Liver (tissue), 9 donors: ENCODE results near the gene CTSS. TPM values are rescaled to one million over a fixed set of nuclear protein-coding genes. Genes with fewer than 3 reads are reported as not detected.
A peak's percentile ranks its signal among the peaks of the same experiment; 100 is the strongest.

Experiments used
- DNase-seq: peaks from one replicate; pipeline ENCODE4 v3.0.0-alpha.2; 2017; ENCODE audit warnings: low spot score
- H3K27ac ChIP-seq, 2 donors: one replicate each; pipeline ENCODE4 v1.7.0; 2013; ENCODE audit warnings: inconsistent platforms in 2 of 2, low read length in 2 of 2, control low read depth in 1 of 2, low read depth in 1 of 2, mild to moderate bottlenecking in 1 of 2
- H3K27me3 ChIP-seq, 4 donors: one replicate each; pipeline versions ENCODE4 v1.6.1 to v1.7.0; 2013; ENCODE audit warnings: low read length in 3 of 4, inconsistent platforms in 1 of 4, mild to moderate bottlenecking in 1 of 4, moderate library complexity in 1 of 4; ENCODE audit not compliant: control insufficient read depth in 4 of 4, insufficient read depth in 4 of 4
- H3K36me3 ChIP-seq, 4 donors: one replicate each; pipeline versions ENCODE4 v1.6.1 to v1.7.0; 2013; ENCODE audit warnings: low read length in 3 of 4, mild to moderate bottlenecking in 3 of 4, low read depth in 1 of 4, moderate library complexity in 1 of 4; ENCODE audit not compliant: control insufficient read depth in 4 of 4, insufficient read depth in 3 of 4
- H3K4me1 ChIP-seq, 4 donors: one replicate each; pipeline versions ENCODE4 v1.6.1 to v1.7.0; 2013; ENCODE audit warnings: low read length in 3 of 4, mild to moderate bottlenecking in 3 of 4, moderate library complexity in 1 of 4; ENCODE audit not compliant: control insufficient read depth in 4 of 4, insufficient read depth in 4 of 4
- H3K4me3 ChIP-seq, 3 donors: one replicate each; pipeline versions ENCODE4 v1.6.1 to v1.7.0; 2013; ENCODE audit warnings: low read length in 3 of 3, control low read depth in 1 of 3, low read depth in 1 of 3, mild to moderate bottlenecking in 1 of 3
- H3K9ac ChIP-seq, 2 donors: one replicate each; pipeline ENCODE4 v1.7.0; 2013; ENCODE audit warnings: low read length in 2 of 2, mild to moderate bottlenecking in 2 of 2, moderate library complexity in 2 of 2, control low read depth in 1 of 2, low read depth in 1 of 2
- H3K9me3 ChIP-seq, 4 donors: one replicate each; pipeline versions ENCODE4 v1.6.1 to v1.7.0; 2013; ENCODE audit warnings: low read length in 3 of 4; ENCODE audit not compliant: control insufficient read depth in 4 of 4
- ATF3 ChIP-seq: IDR thresholded peaks from 2 replicates; pipeline ENCODE4 v1.6.1; 2016; ENCODE audit warnings: antibody characterized with exemption
- CTCF ChIP-seq: fragments of 150-350 bp; IDR thresholded peaks from 2 replicates; pipeline ENCODE4 v1.5.1; 2017; ENCODE audit warnings: improper control_type of control experiment, low read depth, low read length; ENCODE audit not compliant: missing input control
- FOXA1 ChIP-seq: IDR thresholded peaks from 2 replicates; pipeline ENCODE4 v1.6.1; 2016; ENCODE audit warnings: antibody characterized with exemption
- FOXA2 ChIP-seq: IDR thresholded peaks from 2 replicates; pipeline ENCODE4 v1.6.1; 2016; ENCODE audit warnings: antibody characterized with exemption
- GABPA ChIP-seq, 2 donors: IDR thresholded peaks in 1 of 2; conservative IDR thresholded peaks in 1 of 2; 2 replicates each; pipeline ENCODE4 v1.6.1; 2016; ENCODE audit warnings: antibody characterized with exemption in 2 of 2, mild to moderate bottlenecking in 1 of 2, moderate library complexity in 1 of 2
- HNF4A ChIP-seq, 2 donors: conservative IDR thresholded peaks; 2 replicates each; pipeline ENCODE4 v1.6.1; 2016; ENCODE audit warnings: antibody characterized with exemption in 2 of 2, mild to moderate bottlenecking in 2 of 2
- HNF4G ChIP-seq: IDR thresholded peaks from 2 replicates; pipeline ENCODE4 v1.6.1; 2016; ENCODE audit warnings: antibody characterized with exemption
- JUND ChIP-seq, 2 donors: IDR thresholded peaks; 2 replicates each; pipeline ENCODE4 v1.6.1; 2016; ENCODE audit warnings: antibody characterized with exemption in 2 of 2
- MAX ChIP-seq: IDR thresholded peaks from 2 replicates; pipeline ENCODE4 v1.6.1; 2016; ENCODE audit warnings: antibody characterized with exemption
- NR2F2 ChIP-seq: IDR thresholded peaks from 2 replicates; pipeline ENCODE4 v1.6.1; 2016; ENCODE audit warnings: antibody characterized with exemption
- RAD21 ChIP-seq, 2 donors: IDR thresholded peaks; 2 replicates each; pipeline ENCODE4 v1.6.1; 2016; ENCODE audit warnings: antibody characterized with exemption in 2 of 2, mild to moderate bottlenecking in 2 of 2
- REST ChIP-seq: IDR thresholded peaks from 2 replicates; pipeline ENCODE4 v1.6.1; 2016; ENCODE audit warnings: antibody characterized with exemption, mild to moderate bottlenecking
- SP1 ChIP-seq: IDR thresholded peaks from 2 replicates; pipeline ENCODE4 v1.6.1; 2018; ENCODE audit warnings: antibody characterized with exemption, mild to moderate bottlenecking
- TAF1 ChIP-seq: conservative IDR thresholded peaks from 2 replicates; pipeline ENCODE4 v1.6.1; 2016; ENCODE audit warnings: antibody characterized with exemption, mild to moderate bottlenecking
- YY1 ChIP-seq: IDR thresholded peaks from 2 replicates; pipeline ENCODE4 v1.6.1; 2016; ENCODE audit warnings: antibody characterized with exemption, mild to moderate bottlenecking
- ZBTB33 ChIP-seq: IDR thresholded peaks from 2 replicates; pipeline ENCODE4 v1.6.1; 2016; ENCODE audit warnings: antibody characterized with exemption
- WGBS: extraction: QIAGEN DNeasy Blood & Tissue Kit; methylation state at CpG from one replicate; pipeline ENCODE4 v1.1.7; 2013; 5-methylcytosine and 5-hydroxymethylcytosine counted together
- polyA plus RNA-seq, 2 donors: library from polyadenylated mRNA; stranded (reverse) in 1 of 2; unstranded in 1 of 2; fragments of 200-250 nt in 1 of 2; fragments of >200 nt in 1 of 2; fragmentation: Nextera tagmentation in 1 of 2; extraction: Ambion mirVana in 1 of 2; gene quantifications; one replicate each; pipeline versions ENCODE4 v1.2.1 to v1.2.3, GENCODE V29; 2013 to 2015
- total RNA-seq, 2 donors: library from RNA; depleted of rRNA; stranded (reverse); fragments of >200 nt; gene quantifications; one replicate each; pipeline ENCODE4 v1.2.3, GENCODE V29; 2014
- donor health status: healthy.
- donor health status: healthy.
- donor health status: healthy.
- donor health status: healthy.
- donor health status: healthy.

Gene CTSS
- total and polyA plus RNA-seq, 4 donors = 17.3 to 122 (median 62.4) TPM

GRCh38 chr1:150804671-150805070, 39.1 kb upstream of the CTSS start:
- 83% methylated on average over 3 of the region's 3 CpGs for WGBS
- no peak overlapping the region for H3K9ac ChIP-seq
- no peak for TF ChIP-seq ATF3
- no peak for TF ChIP-seq FOXA2
- no peak for TF ChIP-seq HNF4A (conservative IDR thresholded peaks at IDR 0.05)
- TF ChIP-seq REST = no peak
- TF ChIP-seq JUND (IDR thresholded peaks at IDR 0.05) = no peak
- TF ChIP-seq NR2F2 = no peak
- H3K4me1 ChIP-seq = no peaks in the 10 kb centered on the region
- H3K27me3 ChIP-seq = no peaks in the 10 kb centered on the region
- H3K36me3 ChIP-seq = peaks cover 0 to 8% (median 3%) of the 10 kb centered on the region in 4 donors
- no peak overlapping the region for H3K27ac ChIP-seq
- no peak overlapping the region for H3K4me3 ChIP-seq
- H3K9me3 ChIP-seq = no peaks in the 10 kb centered on the region
- DNase-seq = peak; percentile 1

- peaks cover 5 to 47% (median 25%) of the 10 kb centered on the region in 4 donors for H3K36me3 ChIP-seq
- no peak overlapping the region for H3K9ac ChIP-seq
Observed at GRCh38 chr1:150799089-150799488, 33.5 kb upstream of the CTSS start.

GRCh38 chr1:150798525-150798924, 32.9 kb upstream of the CTSS start:
- 90% methylated on average over 4 of the region's 4 CpGs for WGBS
- peaks cover 5 to 43% (median 25%) of the 10 kb centered on the region in 4 donors for H3K36me3 ChIP-seq
- no peak for DNase-seq

More at GRCh38 chr1:150799089-150799488, 33.5 kb upstream of the CTSS start:
- no peak for TF ChIP-seq MAX
- TF ChIP-seq FOXA2 = no peak
- no peak for TF ChIP-seq FOXA1
- no peak for TF ChIP-seq GABPA (IDR thresholded peaks at IDR 0.05 in 1 of 2, conservative IDR thresholded peaks at IDR 0.05 in 1 of 2)
- no peak for TF ChIP-seq JUND (IDR thresholded peaks at IDR 0.05)
- TF ChIP-seq TAF1 = no peak
- no peak for TF ChIP-seq YY1
- TF ChIP-seq HNF4A (conservative IDR thresholded peaks at IDR 0.05) = no peak
- no peak for TF ChIP-seq SP1
- no peak for TF ChIP-seq RAD21 (IDR thresholded peaks at IDR 0.05)
- no peak for DNase-seq
- Histone ChIP-seq H3K27ac (no peak overlapping the region), H3K9me3 (no peaks in the 10 kb centered on the region), H3K27me3 (no peaks in the 10 kb centered on the region), H3K4me3 (no peak overlapping the region), H3K4me1 (no peaks in the 10 kb centered on the region)
- 97% methylated on average over 5 of the region's 5 CpGs for WGBS

More at GRCh38 chr1:150798525-150798924, 32.9 kb upstream of the CTSS start:
- no peak overlapping the region for H3K27ac ChIP-seq
- TF ChIP-seq RAD21 (IDR thresholded peaks at IDR 0.05) = no peak
- no peak for TF ChIP-seq TAF1
- no peak for TF ChIP-seq SP1
- TF ChIP-seq YY1 = no peak
- no peak for TF ChIP-seq MAX
- TF ChIP-seq HNF4A (conservative IDR thresholded peaks at IDR 0.05) = no peak
- no peak for TF ChIP-seq HNF4G
- TF ChIP-seq ATF3 = no peak
- TF ChIP-seq FOXA2 = no peak
- TF ChIP-seq JUND (IDR thresholded peaks at IDR 0.05) = no peak
- no peak for TF ChIP-seq GABPA (IDR thresholded peaks at IDR 0.05 in 1 of 2, conservative IDR thresholded peaks at IDR 0.05 in 1 of 2)
- TF ChIP-seq NR2F2 = no peak
- no peak for TF ChIP-seq ZBTB33
- no peak for TF ChIP-seq CTCF
- no peak overlapping the region for H3K4me3 ChIP-seq
- H3K27me3 ChIP-seq = no peaks in the 10 kb centered on the region
- no peaks in the 10 kb centered on the region for H3K4me1 ChIP-seq
- no peaks in the 10 kb centered on the region for H3K9me3 ChIP-seq
- no peak overlapping the region for H3K9ac ChIP-seq
